GM12891 (cell line): ENCODE results near the gene SPIN1.

Source experiments
- DNase-seq: peaks from one replicate; pipeline ENCODE4 v3.0.0; 2011; ENCODE audit warnings: low spot score; ENCODE audit not compliant: insufficient read length
- FAIRE-seq: peaks from 2 replicates; lab custom pipeline; 2011; peaks lifted over from hg19 to GRCh38; lab: Jason Lieb, UNC
- PAX5 ChIP-seq: IDR thresholded peaks from 2 replicates; pipeline ENCODE4 v1.6.1; 2011; ENCODE audit warnings: low read length, moderate library complexity, mild to moderate bottlenecking; ENCODE audit not compliant: insufficient read depth, severe bottlenecking
- POLR2A ChIP-seq: IDR thresholded peaks from 2 replicates; pipeline ENCODE4 v1.6.1; 2011; ENCODE audit warnings: low read depth, low read length, control low read depth
- POLR2AphosphoS5 ChIP-seq: IDR thresholded peaks from 2 replicates; pipeline ENCODE4 v1.6.1; 2011; ENCODE audit warnings: low read depth, low read length, control low read depth
- POU2F2 ChIP-seq: IDR thresholded peaks from 2 replicates; pipeline ENCODE4 v1.6.1; 2011; ENCODE audit warnings: low read depth, mild to moderate bottlenecking, control low read depth, low read length, moderate library complexity
- SPI1 ChIP-seq: IDR thresholded peaks from 2 replicates; pipeline ENCODE4 v1.6.1; 2011; ENCODE audit warnings: low read depth, low read length, control low read depth
- TAF1 ChIP-seq: IDR thresholded peaks from 2 replicates; pipeline ENCODE4 v1.6.1; 2011; ENCODE audit warnings: low read depth, low read length, control low read depth

SPIN1 gene

GRCh38 chr9:88403340-88403739, 15.1 kb downstream of the SPIN1 start:
- no peak for TF ChIP-seq SPI1
- no peak for TF ChIP-seq PAX5
- no peak for TF ChIP-seq POLR2A
- TF ChIP-seq TAF1: no peak
- TF ChIP-seq POU2F2: no peak
- no peak for TF ChIP-seq POLR2AphosphoS5
- DNase-seq (no peak), FAIRE-seq (no peak)

DNA sequence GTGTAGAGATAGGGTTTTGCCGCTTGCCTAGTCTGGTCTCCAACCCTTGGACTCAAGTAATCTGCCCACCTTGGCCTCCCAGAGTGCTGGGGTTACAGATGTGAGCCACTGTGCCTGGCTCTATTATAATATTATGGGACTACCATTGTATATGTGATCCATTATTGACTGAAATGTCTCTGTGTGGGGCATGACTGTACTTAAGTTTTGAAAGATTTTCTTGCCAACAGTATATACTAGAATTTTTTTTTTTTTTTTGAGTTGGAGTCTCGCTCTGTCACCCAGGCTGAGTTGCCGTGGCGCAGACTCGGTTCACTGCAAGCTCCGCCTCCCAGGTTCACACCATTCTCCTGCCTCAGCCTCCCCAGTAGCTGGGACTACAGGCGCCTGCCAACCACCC, 17.8 kb downstream of the SPIN1 start:
- FAIRE-seq: no peak
- no peak for TF ChIP-seq SPI1
- no peak for TF ChIP-seq POLR2A
- TF ChIP-seq PAX5: no peak
- no peak for TF ChIP-seq POLR2AphosphoS5
- no peak for TF ChIP-seq POU2F2
- no peak for TF ChIP-seq TAF1
- DNase-seq: no peak

DNA sequence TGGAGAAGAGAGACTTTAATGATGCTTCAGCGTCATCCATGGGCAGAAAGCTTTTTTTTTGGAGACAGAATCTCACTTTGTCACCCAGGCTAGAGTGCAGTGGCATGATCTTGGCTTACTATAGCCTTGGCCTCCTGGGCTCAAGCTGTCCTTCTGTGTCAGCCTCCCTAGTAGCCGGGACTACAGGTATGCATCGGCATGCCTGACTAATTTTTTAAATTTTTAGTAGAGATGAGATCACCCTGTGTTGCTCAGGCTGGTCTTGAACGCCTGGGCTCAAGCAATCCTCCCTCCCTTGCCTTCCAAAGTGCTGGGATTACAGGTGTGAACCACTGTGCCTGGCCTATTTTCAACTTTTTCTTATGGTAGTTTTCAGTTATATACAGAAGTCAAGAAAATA, 23.2 kb downstream of the SPIN1 start:
- no peak for DNase-seq
- no peak for TF ChIP-seq POU2F2
- TF ChIP-seq PAX5: no peak
- TF ChIP-seq SPI1: no peak
- no peak for TF ChIP-seq POLR2A
- no peak for TF ChIP-seq POLR2AphosphoS5
- TF ChIP-seq TAF1: no peak
- FAIRE-seq: no peak

GRCh38 chr9:88414298-88414697, 26.1 kb downstream of the SPIN1 start:
- FAIRE-seq (no peak), DNase-seq (no peak)
- TF ChIP-seq POLR2A: no peak
- TF ChIP-seq SPI1: no peak
- TF ChIP-seq POLR2AphosphoS5: no peak
- no peak for TF ChIP-seq PAX5
- TF ChIP-seq TAF1: no peak
- TF ChIP-seq POU2F2: no peak

GRCh38 chr9:88418025-88418424, 29.8 kb downstream of the SPIN1 start:
- FAIRE-seq (no peak), DNase-seq (no peak)
- TF ChIP-seq TAF1 (no peak), POLR2A (no peak), POU2F2 (no peak), PAX5 (no peak), POLR2AphosphoS5 (no peak)

- DNase-seq: no peak
- FAIRE-seq: no peak
- TF ChIP-seq POLR2A: no peak
- TF ChIP-seq TAF1: no peak
Measured at GRCh38 chr9:88418715-88419540, 30.7 kb downstream of the SPIN1 start.

DNA sequence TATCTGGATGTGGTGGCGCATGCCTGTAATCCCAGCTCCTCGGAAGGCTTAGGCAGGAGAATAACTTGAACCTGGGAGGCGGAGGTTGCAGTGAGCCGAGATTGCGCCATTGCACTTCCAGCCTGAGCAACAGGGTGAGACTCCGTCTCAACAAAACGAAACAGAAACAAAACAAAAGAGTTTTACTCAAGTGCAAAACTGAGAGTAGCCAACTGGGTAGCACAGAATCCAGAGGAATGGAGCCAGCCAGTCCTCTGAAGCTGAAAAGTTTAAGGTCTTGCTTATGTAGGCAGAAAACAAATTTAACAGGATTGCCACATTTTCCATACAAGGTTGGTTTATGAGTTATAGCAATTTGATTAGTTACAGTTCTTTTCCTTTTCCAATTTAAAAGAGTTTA, 32.0 kb downstream of the SPIN1 start:
- DNase-seq (no peak), FAIRE-seq (no peak)
- TF ChIP-seq POLR2AphosphoS5 (no peak), POLR2A (no peak)

DNA sequence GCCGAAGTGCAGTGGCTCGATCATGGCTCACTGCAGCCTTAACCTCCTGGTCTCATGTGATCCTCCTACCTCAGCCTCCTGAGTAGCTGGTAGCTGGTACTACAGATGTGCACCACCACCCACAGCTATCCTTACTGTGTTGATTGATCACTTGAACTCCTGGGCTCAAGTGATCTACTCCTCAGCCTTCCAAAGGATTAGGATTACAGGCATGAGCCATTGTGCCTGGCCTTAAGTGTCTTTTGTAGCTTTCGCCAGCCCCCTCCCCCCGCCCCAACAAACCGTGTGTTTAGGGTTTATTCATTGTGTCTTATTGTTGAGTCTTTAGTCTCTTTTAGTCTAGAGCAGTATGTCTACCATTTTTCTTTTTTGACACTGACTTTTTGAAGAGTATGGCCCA, 33.1 kb downstream of the SPIN1 start:
- DNase-seq: no peak
- FAIRE-seq: no peak
- no peak for TF ChIP-seq POU2F2
- no peak for TF ChIP-seq PAX5
- TF ChIP-seq TAF1: no peak
- TF ChIP-seq SPI1: no peak
- TF ChIP-seq POLR2A: no peak
- no peak for TF ChIP-seq POLR2AphosphoS5

DNA sequence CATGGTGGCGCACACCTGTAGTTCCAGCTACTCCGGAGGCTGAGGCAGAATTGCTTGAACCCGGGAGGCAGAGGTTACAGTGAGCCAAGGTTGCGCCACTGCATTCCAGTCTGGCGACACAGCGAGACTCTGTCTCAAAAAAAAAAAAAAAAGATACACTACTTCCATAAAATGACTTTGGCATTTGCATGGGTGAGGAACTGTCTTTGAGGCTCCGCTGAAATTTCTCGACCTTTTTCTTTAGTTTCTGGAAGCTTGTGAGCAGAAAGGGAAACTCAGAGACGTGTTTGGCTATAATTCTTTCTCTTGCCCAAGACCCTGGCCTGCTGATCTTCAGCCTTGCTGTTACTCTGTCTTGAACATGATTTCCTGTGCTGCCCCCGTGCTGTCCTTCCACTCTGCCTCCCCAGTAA, 37.3 kb downstream of the SPIN1 start:
- TF ChIP-seq TAF1 (no peak), PAX5 (no peak)
- FAIRE-seq: no peak
- no peak for DNase-seq

- DNase-seq (no peak), FAIRE-seq (no peak)
- TF ChIP-seq PAX5 (no peak), POLR2A (no peak), SPI1 (no peak), TAF1 (no peak), POLR2AphosphoS5 (no peak), POU2F2 (no peak)
Measured at GRCh38 chr9:88426651-88427050, 38.4 kb downstream of the SPIN1 start.
